ENCODE measurements around the gene TTR. TPM values are rescaled to one million over a fixed set of nuclear protein-coding genes. Genes with fewer than 3 reads are reported as not detected.

The TTR gene
- total and polyA plus RNA-seq, 2 donors (not counting 1 experiment from before 2014, with no cell fraction given), result not detected

GRCh38 chr18:31590570-31590969, 1.1 kb upstream of the TTR start:
- TF ChIP-seq CTCF (IDR thresholded peaks at IDR 0.05) (no peak), EZH2 (IDR thresholded peaks at IDR 0.05; ENCODE audit: borderline replicate concordance, insufficient read depth, low read depth, low read length, poor library complexity, severe bottlenecking) (no peak)
- Histone ChIP-seq H3K9me3 (ENCODE audit: control extremely low read depth in 1 of 3, control insufficient read depth in 2 of 3, insufficient read depth in 1 of 3, low read length in 2 of 3) (no peaks in the 10 kb centered on the region), H3K36me3 (replicated peaks in 1 of 2; ENCODE audit: control extremely low read depth in 1 of 2, control insufficient read depth in 1 of 2, extremely low read depth in 1 of 2, insufficient read depth in 2 of 2, low read length in 1 of 2) (no peaks in the 10 kb centered on the region), H4K20me1 (ENCODE audit: control insufficient read depth, insufficient read depth, low read length, poor library complexity, severe bottlenecking) (no peaks in the 10 kb centered on the region), H3K27ac (ENCODE audit: low read length in 2 of 2) (no peak overlapping the region), H3K9ac (ENCODE audit: low read length) (no peak overlapping the region), H3K4me3 (ENCODE audit: control extremely low read depth in 1 of 5, extremely low read depth in 1 of 5, insufficient read depth in 1 of 5, low read depth in 2 of 5, low read length in 4 of 5) (no peak overlapping the region), H3K79me2 (ENCODE audit: control insufficient read depth, insufficient read depth, low read length) (no peaks in the 10 kb centered on the region), H3K4me1 (ENCODE audit: control insufficient read depth in 2 of 2, insufficient read depth in 2 of 2, low read length in 2 of 2) (no peaks in the 10 kb centered on the region), H3K4me2 (replicated peaks; ENCODE audit: low read depth, low read length, poor library complexity, severe bottlenecking) (no peak overlapping the region), H3K27me3 (replicated peaks in 1 of 4; ENCODE audit: control extremely low read depth in 1 of 4, control insufficient read depth in 3 of 4, insufficient read depth in 4 of 4, low read length in 3 of 4) (no peaks in the 10 kb centered on the region), H2AFZ (ENCODE audit: insufficient read depth, low read depth, low read length, poor library complexity, severe bottlenecking) (no peak overlapping the region)
- H3K4me3 Mint-ChIP-seq, result no peak overlapping the region
- ATAC-seq (ENCODE audit: low read depth) (no peak), DNase-seq (no peak)
- intact Hi-C loops (cut with micrococcal nuclease), result no loop called here
- WGBS (ENCODE audit: insufficient coverage), result 50% methylated on average over 1 of the region's 8 CpGs
- ChIA-PET POLR2A (no interaction called here), CTCF (no interaction called here)
- no peak overlapping the region for H3K27ac Mint-ChIP-seq
- H3K9me3 Mint-ChIP-seq (ENCODE audit: insufficient read depth), result no peaks in the 10 kb centered on the region
- no peaks in the 10 kb centered on the region for H3K27me3 Mint-ChIP-seq
- no peaks in the 10 kb centered on the region for H3K4me1 Mint-ChIP-seq

- H2AFZ ChIP-seq (ENCODE audit: insufficient read depth, low read depth, low read length, poor library complexity, severe bottlenecking), result no peak overlapping the region
- no peaks in the 10 kb centered on the region for H3K9me3 ChIP-seq (ENCODE audit: control extremely low read depth in 1 of 3, control insufficient read depth in 2 of 3, insufficient read depth in 1 of 3, low read length in 2 of 3)
- no peak overlapping the region for H3K4me2 ChIP-seq (replicated peaks; ENCODE audit: low read depth, low read length, poor library complexity, severe bottlenecking)
- TF ChIP-seq CTCF (IDR thresholded peaks at IDR 0.05), result no peak
- TF ChIP-seq EZH2 (IDR thresholded peaks at IDR 0.05; ENCODE audit: borderline replicate concordance, insufficient read depth, low read depth, low read length, poor library complexity, severe bottlenecking), result no peak
- H3K4me3 Mint-ChIP-seq, result no peak overlapping the region
- no peaks in the 10 kb centered on the region for H3K79me2 ChIP-seq (ENCODE audit: control insufficient read depth, insufficient read depth, low read length)
- ChIA-PET POLR2A (no interaction called here), CTCF (no interaction called here)
- no peaks in the 10 kb centered on the region for H3K27me3 ChIP-seq (replicated peaks in 1 of 4; ENCODE audit: control extremely low read depth in 1 of 4, control insufficient read depth in 3 of 4, insufficient read depth in 4 of 4, low read length in 3 of 4)
- H3K9me3 Mint-ChIP-seq (ENCODE audit: insufficient read depth), result no peaks in the 10 kb centered on the region
- H3K9ac ChIP-seq (ENCODE audit: low read length), result no peak overlapping the region
- no peak overlapping the region for H3K27ac ChIP-seq (ENCODE audit: low read length in 2 of 2)
- H3K4me3 ChIP-seq (ENCODE audit: control extremely low read depth in 1 of 5, extremely low read depth in 1 of 5, insufficient read depth in 1 of 5, low read depth in 2 of 5, low read length in 4 of 5), result no peak overlapping the region
- no peak overlapping the region for H3K27ac Mint-ChIP-seq
- no peaks in the 10 kb centered on the region for H3K36me3 ChIP-seq (replicated peaks in 1 of 2; ENCODE audit: control extremely low read depth in 1 of 2, control insufficient read depth in 1 of 2, extremely low read depth in 1 of 2, insufficient read depth in 2 of 2, low read length in 1 of 2)
- no peak for ATAC-seq (ENCODE audit: low read depth)
- no peak for DNase-seq
- no peaks in the 10 kb centered on the region for H3K27me3 Mint-ChIP-seq
- WGBS (ENCODE audit: insufficient coverage), result 80% methylated on average over 2 of the region's 2 CpGs
- H4K20me1 ChIP-seq (ENCODE audit: control insufficient read depth, insufficient read depth, low read length, poor library complexity, severe bottlenecking), result no peaks in the 10 kb centered on the region
- no peaks in the 10 kb centered on the region for H3K4me1 Mint-ChIP-seq
- intact Hi-C loops (cut with micrococcal nuclease), result no loop called here
- no peaks in the 10 kb centered on the region for H3K4me1 ChIP-seq (ENCODE audit: control insufficient read depth in 2 of 2, insufficient read depth in 2 of 2, low read length in 2 of 2)
These were observed 564 bp upstream of the TTR start for GRCh38 chr18:31591113-31591512.

Measured in B cell (primary cell).